IPS-NIHi11 (cell line): ENCODE data around the gene CYP4B1.
"Not testable (repeated sequence)": the region's sequence is repeated elsewhere in the genome, so short reads cannot be mapped to it uniquely, and the experiment has no call there.

Experiments used
- DNase-seq: peaks from one replicate; pipeline ENCODE4 v3.0.0; 2012; ENCODE audit warnings: mixed read lengths, low spot score

CYP4B1 gene

DNA sequence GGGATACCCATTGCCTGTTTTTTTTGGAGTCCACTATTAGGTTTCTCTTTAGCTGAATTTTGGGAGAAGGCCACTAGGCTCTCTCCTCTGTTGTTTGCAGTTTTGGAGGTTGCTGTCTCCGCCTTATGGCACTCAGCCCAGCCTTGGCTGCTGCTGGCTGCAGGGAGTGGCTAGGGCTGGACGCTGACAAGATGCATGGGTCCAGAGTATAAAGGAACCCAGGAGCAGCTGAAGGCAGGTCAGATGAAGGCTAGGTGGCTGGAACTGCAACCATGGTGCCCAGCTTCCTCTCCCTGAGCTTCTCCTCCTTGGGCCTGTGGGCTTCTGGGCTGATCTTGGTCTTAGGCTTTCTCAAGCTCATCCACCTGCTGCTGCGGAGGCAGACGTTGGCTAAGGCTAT is at the start of gene CYP4B1:
Gene CYP4B1 (plus strand): TSS at position 237 of the 400 bp plus-strand sequence. CDS start 36 bp downstream, at position 273.
- DNase-seq: peak; percentile 2

DNA sequence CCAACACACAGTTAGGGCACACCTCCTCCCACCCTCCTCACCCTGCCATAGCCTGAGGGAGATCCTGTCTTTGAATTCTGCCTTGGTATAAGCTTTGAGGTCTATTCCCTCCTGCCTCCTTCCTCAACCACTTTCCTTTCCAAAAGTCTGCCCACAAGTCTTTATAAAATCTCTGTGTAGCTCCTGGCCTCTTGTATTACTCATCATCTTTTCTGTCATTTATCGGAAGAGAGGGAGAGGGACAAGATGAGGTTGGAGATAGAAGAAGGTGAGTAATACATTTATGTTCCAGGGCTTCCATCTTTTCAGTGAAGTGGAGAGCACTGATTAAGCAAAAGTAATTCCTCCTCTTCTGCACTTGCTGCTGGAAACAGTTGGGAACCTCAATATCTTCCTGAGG is 49.4 kb upstream of the CYP4B1 start:
- DNase-seq: no peak

GRCh38 chr1:46749921-46750404 is 48.9 kb upstream of the CYP4B1 start:
- DNase-seq: no peak

- DNase-seq: no peak
Observed at GRCh38 chr1:46753985-46754384, 44.9 kb upstream of the CYP4B1 start.

DNA sequence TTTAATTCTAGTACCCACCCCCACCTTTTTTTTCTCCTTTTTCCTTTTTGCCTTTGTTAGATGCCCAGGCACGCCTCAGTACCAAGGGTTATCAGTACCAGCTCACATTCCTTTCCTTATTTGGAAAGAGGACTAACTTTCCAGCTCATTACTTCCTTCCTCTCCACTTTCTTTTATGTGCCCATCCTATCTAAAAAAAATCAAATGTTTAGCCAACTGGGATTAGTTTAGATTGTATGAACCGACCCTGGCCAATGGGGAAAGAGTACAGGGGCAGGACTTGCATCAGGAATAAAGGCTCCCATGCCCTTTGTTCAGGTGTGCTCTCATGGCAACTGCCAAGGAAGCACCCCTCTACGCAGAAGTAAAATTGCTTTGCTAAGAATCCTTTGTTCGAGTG is 44.1 kb upstream of the CYP4B1 start:
- not testable (repeated sequence) for DNase-seq

GRCh38 chr1:46755121-46755520 is 43.7 kb upstream of the CYP4B1 start:
- no peak for DNase-seq

- peak; percentile 50 for DNase-seq
Observed at GRCh38 chr1:46757247-46757955, 41.4 kb upstream of the CYP4B1 start.

- no peak for DNase-seq
Observed at GRCh38 chr1:46757956-46758528, 40.8 kb upstream of the CYP4B1 start.

GRCh38 chr1:46760558-46761166 is 38.2 kb upstream of the CYP4B1 start:
- DNase-seq: no peak

- no peak for DNase-seq
Observed at GRCh38 chr1:46761740-46762139, 37.1 kb upstream of the CYP4B1 start.

DNA sequence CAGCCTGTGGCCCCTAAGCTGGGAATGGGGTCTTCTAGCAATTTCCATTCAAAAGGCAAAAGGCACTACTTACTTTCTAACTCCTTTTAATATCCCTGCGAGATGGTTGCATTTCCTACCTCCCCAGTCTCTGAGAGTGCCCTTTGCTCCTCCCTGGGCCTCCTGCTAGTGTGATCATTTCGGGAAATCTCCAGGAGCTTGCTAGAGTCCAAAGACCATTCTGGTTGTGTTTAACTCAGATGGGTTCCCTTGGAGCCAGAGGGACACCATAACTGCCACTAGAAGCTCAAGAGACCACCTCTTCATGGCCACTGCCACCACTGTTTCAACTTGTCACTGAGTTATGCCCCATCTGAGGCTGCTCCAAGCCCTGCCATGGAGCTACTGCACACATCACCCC is 34.4 kb upstream of the CYP4B1 start:
- DNase-seq: no peak

GRCh38 chr1:46767649-46768282 is 31.1 kb upstream of the CYP4B1 start:
- DNase-seq: no peak

DNA sequence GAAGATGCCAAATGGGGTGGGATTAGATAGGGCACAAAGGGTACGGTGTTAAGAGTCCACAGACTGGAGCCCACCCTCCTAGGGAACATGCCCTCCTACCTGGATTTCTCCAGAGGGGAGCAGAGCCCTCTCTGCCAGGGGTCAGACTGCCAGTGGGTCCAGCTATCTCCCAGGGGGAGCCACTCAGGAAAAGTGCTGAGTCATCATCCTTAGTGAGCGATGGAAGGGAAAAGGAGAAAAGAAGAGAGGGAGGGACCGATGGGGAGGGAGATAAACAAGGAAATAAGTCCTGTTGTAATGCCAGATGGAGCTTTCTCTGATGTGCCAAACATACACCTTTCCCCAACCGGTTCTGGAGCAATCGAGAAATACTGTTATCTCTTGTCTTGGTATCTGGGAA is 30.4 kb upstream of the CYP4B1 start:
- DNase-seq: no peak

- no peak for DNase-seq
Observed at GRCh38 chr1:46769028-46769740, 29.7 kb upstream of the CYP4B1 start.

- DNase-seq: no peak
Observed at GRCh38 chr1:46770541-46770940, 28.3 kb upstream of the CYP4B1 start.

- DNase-seq: no peak
Observed at GRCh38 chr1:46772571-46772970, 26.3 kb upstream of the CYP4B1 start.

- no peak for DNase-seq
Observed at GRCh38 chr1:46774297-46774696, 24.5 kb upstream of the CYP4B1 start.

DNA sequence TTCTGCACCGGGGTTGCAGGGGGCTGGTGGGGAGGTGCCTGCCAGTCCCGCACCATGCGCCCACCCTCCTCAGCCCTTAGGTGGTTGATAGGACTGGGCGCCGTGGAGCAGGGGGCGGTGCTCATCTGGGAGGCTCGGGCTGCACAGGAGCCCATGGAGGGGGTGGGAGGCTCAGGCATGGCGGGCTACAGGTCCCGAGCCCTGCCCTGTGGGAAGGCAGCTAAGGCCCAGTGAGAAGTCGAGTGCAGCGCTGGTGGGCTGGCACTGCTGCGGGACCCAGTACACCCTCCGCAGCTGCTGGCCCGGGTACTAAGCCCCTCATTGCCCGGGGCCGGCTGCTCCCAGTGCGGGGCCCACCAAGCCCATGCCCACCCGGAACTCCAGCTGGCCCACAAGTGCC is 20.4 kb upstream of the CYP4B1 start:
- not testable (repeated sequence) for DNase-seq

DNA sequence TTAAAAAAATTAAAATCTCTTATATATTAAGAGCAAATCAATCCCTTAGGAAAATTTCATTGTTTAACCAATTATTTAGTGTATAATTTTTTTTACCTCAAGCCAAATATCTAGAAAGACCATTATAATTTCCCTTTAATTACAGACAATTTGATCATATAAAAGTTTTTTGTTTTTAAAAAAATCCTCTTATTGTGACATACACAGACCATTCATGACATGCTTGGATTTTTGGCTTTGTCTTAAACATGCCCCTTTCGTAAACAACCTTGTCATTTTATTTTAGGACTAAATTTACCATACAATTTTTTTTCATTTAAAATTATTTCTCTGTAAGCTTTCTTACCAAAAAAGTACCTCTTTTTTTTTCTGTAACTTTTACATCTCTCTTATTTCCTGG is 14.2 kb upstream of the CYP4B1 start:
- no peak for DNase-seq

- DNase-seq: not testable (repeated sequence)
Observed at GRCh38 chr1:46788634-46789033, 10.2 kb upstream of the CYP4B1 start.

DNA sequence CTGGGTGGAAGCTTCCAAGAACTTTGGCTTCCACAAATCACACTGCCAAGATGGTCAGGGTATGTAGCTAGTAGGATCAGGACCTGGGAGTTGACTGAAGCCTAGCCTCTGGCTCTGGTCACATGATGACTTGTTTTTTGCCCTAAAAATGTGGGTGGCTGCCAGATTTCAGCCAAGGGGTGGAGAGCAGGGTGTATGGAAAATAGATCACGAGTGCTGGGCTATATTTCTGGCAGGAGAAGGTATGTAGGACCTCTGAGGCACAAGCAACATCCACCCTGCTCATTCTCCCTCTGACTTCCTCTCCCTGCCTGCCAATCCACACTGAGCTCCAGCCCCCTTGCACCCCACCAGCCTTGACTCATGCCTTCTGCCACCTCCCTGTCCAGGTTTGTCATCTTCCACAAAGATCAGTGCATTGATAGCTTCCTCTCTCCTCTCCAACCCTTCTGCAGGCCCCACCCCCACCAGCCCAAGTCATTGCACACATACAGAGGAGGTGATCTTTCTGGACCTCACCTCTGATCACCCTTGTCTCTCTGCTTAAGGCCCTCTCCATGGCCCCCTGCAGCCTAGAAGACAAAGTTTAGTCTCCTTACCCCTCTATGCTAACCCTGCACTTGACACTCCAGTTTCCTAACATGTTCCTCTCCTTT is 8.3 kb upstream of the CYP4B1 start:
- no peak for DNase-seq

- DNase-seq: no peak
Observed at GRCh38 chr1:46793126-46793525, 5.7 kb upstream of the CYP4B1 start.
